GM18508 (cell line): ENCODE measurements around the gene HID1.
"Not testable (repeated sequence)": the region's sequence is repeated elsewhere in the genome, so short reads cannot be mapped to it uniquely, and the experiment has no call there.

Source experiments
- ATAC-seq: cut with Tn5 transposase; IDR thresholded peaks from one replicate; pipeline ENCODE4 v1.9.1; 2021; ENCODE audit warnings: moderate number of reproducible peaks; ENCODE audit not compliant: insufficient read depth, unreplicated experiment

HID1 gene

DNA sequence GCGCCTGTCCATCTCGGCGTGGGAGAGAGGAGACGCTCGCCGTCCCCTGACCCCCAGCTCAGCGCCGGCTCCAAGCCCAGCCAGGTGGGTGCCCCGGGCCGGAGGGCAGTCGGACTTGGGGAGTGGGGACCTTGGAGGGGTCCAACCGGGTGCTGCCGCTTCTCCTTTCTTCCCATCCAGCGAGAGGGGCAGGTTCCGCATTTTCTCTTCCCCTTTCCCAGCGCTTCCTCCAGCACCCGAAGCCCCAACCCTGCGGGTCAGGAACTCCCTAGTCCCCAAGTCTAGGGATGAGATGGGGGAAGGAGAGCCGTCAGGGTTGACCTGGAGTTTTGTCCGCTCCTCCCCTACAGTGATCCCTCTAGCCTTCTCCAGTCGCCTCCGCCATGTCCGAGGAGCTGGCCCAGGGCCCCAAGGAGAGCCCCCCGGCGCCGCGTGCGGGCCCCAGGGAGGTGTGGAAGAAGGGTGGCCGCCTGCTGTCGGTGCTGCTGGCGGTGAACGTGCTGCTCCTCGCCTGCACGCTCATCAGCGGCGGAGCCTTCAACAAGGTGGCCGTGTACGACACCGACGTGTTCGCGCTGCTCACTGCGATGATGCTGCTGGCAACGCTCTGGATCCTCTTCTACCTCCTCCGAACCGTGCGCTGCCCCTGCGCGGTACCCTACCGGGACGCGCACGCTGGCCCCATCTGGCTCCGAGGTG is 48.2 kb downstream of the HID1 start, which contains the start of gene OTOP2:
TSS of gene OTOP2 (plus strand) at position 24 of the 699 bp plus-strand sequence. CDS start at position 384, 360 bp downstream.
- no peak for ATAC-seq

DNA sequence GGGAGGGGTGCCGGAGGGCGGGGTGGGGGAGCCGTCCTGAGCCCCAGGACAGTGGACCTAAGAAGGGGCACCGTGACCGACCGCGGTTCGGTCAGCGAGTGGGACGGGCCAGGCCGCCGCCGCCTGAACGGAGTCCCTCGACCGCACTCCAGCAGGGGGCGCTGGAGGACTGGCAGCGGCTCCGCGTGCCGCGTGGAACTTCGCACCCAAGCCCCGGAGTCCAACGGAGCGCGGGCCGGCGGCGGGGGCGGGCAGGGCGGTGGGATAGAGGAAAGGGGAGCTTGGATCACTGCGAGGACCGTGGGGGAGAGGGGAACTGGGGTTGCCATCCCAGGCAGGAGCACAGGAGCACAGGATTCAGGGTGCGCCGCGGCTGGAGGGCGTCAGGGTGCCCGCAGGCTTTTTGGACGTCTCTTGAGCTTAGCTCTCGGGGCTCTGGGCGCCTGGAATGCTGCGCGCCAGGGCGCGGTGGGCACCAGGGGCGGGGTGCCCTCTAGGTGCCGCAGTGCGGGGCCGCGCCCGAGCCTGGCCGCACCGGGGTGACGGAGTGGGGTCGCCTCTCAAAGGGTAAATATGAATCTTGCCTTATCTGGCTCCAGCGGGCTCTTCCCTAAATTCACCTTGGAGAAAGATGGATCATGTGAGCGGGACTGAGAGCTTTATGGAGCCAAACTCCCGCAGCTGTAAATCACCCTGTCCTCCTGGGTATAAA is 48.9 kb downstream of the HID1 start:
- ATAC-seq = no peak

DNA sequence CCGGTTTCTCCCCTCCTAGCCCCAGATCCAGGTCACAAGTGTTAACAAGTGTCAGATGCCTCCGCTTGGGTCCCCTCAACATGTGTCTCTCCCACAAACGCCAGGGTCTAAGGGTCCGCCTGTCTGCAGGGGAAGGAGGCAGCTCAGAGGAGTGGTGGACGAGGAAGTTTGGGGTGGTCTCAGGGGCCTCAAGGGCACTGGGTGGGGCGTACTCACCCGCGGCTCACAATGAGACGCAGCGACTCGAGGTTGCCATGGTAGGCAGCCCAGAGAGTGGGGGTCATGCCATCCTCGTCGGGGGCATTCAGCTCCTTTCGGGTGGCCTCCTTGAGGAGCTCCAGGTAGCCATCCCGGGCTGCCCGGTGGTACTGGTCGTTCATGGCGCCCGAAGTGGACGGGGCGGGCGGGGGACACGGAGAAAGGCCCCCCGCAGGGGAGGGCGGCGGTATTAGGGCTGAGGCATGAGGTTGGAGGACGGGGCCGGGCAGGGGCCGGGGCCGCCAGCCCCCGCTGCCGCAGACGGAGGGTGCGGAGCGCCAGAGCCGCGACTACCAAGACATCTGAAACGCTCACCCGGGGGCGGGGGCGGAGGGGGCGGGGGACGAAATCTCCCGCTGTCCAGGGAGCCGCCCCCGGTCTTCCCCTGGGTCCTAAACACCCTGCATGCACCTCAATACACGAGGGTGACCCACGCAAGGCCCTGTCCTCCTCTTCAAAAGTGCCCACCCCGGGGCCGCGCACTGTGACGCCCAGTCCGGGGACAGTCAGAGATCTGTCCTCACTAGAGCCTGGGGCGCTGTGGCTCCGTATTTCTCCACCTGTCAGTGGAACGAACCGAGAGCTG is 49.6 kb downstream of the HID1 start, which contains the start of gene USH1G:
TSS of gene USH1G (minus strand) at position 562 of the 844 bp plus-strand sequence. CDS start at position 380, 182 bp downstream.
- ATAC-seq = no peak

DNA sequence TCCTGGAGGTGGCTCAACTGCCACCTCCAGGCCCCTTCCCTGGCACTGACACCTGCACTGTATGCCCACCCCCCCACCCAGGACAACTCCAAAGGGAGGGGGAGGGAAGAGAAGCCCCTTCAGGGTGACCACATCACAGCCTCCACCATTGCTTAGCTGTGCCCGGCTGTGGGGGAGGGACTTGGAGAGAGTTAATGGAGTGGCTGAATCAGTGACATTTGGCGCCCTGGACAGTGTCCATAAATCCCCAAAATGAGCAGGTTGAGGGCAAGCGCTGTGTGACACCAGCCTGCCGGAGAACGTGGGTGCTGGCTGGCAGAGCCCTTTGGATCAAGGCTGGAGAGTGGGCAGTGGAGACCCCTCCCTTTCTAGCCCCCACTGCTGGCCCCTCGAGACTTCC is 50.4 kb downstream of the HID1 start:
- no peak for ATAC-seq

DNA sequence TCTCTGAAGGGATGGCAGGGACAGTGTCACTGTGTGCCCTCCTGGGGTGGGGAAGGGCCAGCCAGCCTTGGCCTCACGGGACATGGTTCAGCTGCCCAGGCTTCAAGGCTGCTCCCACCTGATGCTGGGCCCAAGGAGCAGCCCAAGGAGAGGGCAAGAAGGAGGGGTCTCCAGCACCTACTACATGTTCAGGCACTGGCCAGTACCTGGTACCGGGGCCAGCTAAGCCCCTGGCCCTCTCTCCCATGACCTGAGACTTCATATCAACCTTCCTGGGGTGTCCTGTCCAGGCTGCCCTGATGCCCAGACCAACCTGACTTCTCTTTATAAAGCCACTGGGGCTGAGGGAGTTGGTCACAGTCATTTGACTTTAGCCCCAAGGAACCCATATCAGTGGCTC is 50.8 kb downstream of the HID1 start:
- ATAC-seq = no peak

DNA sequence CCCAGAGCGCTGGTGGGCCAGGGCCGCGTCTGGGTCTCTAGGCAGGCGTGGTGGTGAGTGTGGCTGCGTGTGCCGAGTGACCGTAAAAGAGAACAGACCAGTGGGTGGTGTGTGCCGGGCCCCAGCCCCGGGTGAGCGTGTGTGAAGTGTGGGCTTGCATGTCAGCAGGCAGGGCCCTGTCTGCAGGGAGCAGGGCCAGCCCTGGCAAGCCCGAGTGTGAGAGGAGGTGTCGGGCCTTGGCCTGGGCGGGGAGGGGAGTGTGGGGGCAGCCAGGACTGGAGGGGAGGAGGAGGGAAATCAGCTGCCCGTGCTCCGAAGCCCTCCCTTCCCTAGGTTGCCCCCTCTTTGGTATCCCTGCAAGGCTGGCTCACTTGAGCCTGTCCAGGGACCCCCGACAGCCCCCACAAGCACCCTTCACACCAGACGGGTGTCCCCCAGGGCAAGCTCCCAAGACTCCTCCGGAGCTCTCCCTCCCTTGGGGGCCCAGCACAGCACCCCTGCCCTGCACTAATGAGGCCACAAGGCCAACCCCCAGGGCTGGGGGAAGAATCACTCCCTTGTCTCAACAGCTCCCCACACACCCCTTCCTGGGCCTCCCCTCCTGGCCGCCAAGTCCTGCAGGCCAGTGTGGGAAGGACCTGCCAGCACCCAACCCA is 51.4 kb downstream of the HID1 start:
- no peak for ATAC-seq

DNA sequence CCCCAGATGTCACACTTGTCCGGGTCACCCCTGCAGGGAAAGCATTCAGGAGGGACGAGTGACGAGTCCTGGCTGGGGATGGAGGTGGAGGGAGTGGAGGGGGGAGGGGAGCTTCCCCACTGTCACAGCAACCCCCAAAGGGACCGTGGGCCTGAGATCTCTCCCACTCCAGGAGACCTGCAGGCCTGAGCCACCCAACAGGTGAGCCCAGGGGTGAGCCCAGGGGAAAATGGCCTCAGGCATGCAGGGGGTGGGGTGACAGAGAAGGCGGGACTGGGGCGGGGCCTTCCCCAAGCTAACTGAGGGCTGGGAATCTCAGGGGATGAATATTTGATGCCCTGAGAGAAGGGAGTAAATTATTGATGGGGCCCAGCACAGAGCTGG is 51.9 kb downstream of the HID1 start:
- ATAC-seq = no peak

DNA sequence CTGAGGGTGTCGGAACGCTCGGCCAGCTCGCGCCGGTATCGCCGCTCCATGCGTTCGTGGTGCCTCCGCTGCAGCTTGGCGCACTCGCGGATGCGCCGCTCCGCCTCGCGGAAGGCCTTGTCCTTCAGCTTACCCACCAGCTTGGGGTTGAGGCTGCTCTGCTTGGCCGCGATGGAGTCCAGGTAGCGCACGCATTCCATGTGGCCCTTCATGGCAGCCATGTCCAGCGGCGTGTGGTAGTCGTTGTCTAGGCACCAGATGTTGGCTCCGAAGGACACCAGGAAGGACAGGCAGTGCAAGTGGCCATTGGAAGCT is 52.3 kb downstream of the HID1 start:
- ATAC-seq = no peak

DNA sequence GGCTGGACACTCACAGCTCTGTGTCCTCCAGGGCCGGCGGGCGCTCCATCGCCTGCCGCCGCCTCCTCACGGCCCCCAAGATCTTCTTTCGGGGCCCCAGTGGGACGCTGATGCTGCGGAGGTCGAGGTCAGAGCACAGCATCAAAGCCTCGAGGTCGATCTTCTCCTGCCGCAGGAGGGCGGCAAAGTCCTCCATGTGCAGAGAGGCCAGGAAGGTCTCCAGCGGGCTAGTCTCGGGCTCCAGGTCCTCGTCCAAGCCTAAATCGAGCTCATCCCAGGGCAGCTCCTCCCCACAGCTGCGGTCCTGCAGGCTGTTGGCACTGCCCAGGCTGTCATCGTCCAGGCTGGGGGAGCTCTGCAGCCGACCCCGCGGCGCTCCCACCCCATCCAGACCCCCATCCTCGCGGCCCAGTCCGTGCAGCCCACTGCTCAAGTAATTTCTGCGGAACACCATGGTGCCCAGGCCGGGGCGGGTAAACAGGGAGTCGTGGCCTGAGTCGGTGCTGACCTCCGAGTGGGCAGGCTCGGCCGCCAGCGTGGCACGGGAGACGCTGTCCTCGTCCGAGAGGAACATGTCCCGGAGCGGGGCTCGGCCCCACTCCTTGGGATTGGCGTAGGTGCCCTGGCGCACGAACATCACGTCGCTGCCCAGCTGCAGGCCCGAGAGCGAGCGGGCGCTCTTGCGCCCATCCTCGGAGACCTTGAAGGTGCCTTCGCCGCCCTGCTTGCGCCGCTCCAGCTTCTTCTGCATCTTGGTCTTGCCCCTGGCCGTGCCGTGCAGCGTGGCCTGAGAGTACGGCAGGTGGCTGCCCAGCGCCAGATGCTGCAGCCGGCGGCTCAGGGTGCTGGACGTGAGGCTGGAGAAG is 52.9 kb downstream of the HID1 start:
- no peak for ATAC-seq

DNA sequence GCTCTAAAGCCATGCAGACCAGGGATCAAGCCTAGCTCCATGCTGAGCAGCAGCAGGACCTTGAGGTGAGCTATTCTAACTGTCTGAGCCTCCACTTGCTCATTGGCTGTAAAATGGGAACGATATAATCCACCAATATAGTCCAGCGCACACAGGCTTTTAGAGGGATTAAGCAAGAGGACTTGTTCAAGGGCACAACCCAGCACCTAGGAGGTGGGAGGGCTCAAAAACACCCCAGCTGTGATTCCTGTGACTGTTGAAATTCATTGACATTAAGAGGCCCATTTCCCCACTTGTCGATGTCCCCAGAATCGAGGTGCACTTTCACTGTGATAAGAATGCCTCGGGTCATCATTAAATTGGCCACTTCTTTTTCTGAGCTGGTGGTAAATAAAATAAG is 53.7 kb downstream of the HID1 start:
- no peak for ATAC-seq

DNA sequence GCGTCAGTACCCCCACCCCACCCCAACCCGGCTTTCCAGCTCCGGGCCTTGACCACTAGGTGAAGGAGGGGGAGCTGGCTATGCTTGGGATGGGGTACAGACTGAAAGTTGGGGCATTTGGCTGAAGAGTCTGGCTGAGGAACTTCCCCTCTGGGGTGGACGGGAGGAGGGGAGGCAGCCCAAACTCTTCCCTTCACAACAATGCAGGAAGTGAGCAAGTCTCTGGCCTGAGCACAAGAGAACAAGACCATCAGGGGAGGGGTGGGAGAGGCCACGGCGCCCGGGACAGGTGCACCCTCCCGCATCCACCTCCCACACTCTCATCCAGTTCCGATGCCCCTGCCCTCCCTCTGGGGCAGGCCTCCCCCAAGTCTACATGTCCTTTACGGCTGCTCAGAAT is 55.1 kb downstream of the HID1 start:
- no peak for ATAC-seq

DNA sequence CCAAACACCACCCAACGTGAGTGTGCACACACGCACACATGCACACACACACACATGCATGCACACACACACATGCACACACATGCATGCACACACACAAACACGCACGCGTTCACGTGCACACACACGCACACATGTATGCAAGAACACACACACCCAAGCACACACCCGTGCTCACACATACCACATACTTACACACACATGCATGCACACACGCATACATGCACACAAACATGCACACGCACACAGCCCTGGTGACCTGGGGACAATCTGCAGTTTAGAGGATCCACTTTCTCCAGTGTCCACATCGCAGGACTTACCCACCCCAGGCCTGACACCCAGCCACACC is 55.7 kb downstream of the HID1 start:
- no peak for ATAC-seq

DNA sequence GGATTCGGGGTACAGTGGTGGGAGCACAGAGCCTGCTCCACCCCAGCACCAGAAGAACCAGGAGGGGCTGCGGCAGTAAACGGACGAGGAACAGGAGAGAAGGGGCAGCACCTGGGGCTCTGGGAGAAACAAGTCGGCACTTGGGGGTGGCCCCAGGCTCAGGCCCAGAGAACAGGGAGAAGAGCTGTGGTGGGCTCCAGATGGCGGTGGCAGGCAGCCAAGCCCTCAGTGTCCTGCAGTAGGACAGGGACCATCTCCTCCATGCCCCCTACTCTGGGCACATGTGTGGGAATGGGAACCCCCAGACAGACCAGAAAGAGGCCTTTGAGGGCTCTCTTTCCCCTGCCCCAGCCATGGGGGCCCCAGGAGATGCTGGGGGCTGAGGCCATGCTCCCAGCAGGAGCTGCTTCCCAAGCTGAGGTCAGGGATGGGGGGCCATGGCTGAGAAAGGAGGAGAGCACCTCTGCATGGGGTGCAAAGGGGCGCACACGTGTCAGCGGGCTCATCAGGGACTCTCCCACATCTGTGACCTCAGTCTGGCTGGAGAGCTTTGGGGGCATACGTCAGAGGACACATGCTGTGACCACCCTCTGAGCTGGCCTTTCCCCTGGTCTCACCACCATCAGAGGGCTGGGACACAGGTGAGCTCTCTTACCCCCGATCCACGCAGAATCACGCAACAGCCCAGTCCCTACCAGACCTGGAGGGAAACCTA is 56.3 kb downstream of the HID1 start:
- ATAC-seq = no peak

DNA sequence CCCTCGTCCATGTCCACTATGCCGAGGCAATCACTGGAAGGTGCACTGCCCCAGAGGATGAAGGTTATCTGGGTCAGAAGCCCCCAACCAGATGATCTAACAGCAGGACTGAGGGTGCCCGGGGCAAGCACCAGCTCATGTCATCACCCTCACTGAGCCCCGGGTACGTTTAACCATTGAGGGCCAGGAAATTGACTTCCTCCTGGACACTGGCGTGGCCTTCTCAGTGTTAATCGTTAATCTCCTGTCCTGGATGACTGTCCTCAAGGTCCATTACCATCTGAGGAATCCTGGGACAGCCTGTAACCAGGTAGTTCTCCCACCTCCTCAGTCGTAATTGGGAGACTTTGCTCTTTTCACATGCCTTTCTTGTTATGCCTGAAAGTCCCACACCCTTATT is 61.1 kb downstream of the HID1 start:
- not testable (repeated sequence) for ATAC-seq

DNA sequence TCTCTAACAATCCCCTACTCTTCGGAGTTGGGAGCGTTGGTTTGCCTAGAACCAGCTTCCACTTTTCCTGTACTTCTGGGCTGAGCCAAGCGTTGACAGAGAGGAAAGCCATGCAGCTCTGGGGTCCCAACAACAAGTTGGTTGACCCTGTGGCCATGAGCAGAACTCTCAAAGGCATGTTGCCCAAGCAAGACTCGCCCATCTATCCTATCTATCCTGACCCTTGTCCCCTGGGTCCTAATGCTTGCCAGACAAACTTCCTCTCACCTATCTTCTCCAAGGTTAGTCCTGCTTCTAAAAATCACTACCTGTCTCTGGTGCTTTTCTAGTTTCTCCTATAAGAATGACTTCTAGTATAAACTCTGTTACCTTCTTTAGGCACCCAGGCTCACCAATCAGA is 63.5 kb downstream of the HID1 start:
- ATAC-seq = not testable (repeated sequence)

DNA sequence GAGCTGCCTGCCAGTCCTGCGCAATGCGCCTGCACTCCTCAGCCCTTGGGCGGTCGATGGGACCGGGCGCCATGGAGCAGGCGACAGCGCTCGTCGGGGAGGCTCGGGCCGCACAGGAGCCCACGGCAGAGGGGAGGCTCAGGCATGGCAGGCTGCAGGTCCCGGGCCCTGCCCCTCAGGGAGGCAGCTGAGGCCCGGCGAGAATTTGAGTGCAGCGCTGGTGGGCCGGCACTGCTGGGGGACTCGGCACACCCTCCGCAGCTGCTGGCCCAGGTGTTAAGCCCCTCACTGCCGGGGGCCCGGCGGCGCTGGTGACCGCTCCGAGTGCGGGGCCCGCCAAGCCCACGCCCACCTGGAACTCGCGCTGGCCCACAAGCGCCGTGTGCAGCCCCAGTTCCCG is 65.5 kb downstream of the HID1 start:
- no peak for ATAC-seq

DNA sequence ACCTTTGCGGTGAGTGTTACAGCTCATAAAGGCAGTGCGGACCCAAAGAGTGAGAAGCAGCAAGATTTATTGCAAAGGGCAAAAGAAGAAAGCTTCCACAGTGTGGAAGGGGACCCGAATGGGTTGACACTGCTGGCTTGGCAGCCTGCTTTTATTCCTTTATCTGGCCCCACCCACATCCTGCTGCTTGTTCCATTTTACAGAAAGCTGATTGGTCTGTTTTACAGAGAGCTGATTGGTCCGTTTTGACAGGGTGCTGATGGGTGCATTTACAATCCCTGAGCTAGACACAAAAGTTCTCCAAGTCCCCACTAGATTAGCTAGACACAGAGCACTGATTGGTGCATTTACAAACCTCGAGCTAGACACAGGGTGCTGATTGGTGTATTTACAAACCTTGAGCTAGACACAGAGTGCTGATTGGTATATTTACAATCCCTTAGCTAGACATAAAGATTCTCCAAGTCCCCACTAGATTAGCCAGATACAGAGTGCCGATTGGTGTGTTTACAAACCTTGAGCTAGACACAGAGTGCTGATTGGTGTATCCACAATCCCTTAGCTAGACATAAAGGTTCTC is 66.3 kb downstream of the HID1 start:
- not testable (repeated sequence) for ATAC-seq

DNA sequence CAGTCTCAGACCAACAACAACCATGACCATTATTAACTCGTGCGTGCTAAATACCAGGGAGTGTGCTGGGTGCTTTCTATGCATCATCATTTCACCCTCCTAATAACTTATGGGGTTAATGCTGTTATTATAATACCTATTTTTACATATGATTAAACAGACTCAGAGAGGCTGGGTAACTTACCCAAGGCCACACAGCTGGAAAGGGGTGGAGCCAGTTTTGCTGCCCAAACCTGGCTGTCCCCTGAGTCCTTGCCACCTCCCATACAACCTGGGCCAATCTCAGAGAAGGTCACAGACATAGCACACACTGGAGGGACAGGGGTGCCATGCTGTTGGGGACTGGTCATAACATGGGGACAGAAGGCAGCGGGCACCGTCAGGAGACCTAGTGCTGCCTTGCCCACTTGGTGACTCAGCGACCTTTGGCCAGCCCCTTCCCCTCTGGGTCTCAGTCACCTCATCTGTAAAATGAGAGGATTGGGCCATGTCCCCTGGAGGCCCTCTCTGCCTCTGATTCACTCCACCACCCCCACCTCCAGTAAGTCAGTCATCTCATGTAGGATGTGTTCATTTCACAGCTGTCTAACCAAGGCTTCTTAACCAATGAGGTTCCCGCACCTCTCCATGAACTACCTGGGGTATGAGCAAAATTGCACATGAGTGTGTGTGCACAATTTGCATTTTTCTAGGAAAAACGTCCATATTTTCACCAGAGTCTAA is 67.7 kb downstream of the HID1 start:
- no peak for ATAC-seq
